H9 (cell line): ENCODE measurements around the gene PRKACG. TPM values are rescaled to one million over a fixed set of nuclear protein-coding genes. Genes with fewer than 3 reads are reported as not detected.

Source experiments
- DNase-seq: peaks from one replicate; pipeline ENCODE4 v3.0.0-alpha.2; 2017
- H2AFZ ChIP-seq: one replicate; pipeline ENCODE4 v1.6.1; 2013; ENCODE audit warnings: mild to moderate bottlenecking, low read length, control low read depth, moderate library complexity
- H2AK5ac ChIP-seq: 2 replicates; pipeline ENCODE4 v1.6.1; 2013; ENCODE audit warnings: low read length, control low read depth, mixed read lengths; ENCODE audit not compliant: insufficient read length
- H2BK120ac ChIP-seq: one replicate; pipeline ENCODE4 v1.6.1; 2013; ENCODE audit warnings: low read depth, mild to moderate bottlenecking, low read length, control low read depth, inconsistent platforms; ENCODE audit not compliant: poor library complexity, severe bottlenecking
- H2BK12ac ChIP-seq: 2 replicates; pipeline ENCODE4 v1.6.1; 2013; ENCODE audit warnings: low read length, control low read depth, mixed read lengths, low read depth; ENCODE audit not compliant: insufficient read length
- H2BK15ac ChIP-seq: 2 replicates; pipeline ENCODE4 v1.6.1; 2013; ENCODE audit warnings: low read depth, low read length, control low read depth
- H2BK20ac ChIP-seq: one replicate; pipeline ENCODE4 v1.6.1; 2013; ENCODE audit warnings: low read depth, mild to moderate bottlenecking, low read length, control low read depth, inconsistent platforms; ENCODE audit not compliant: poor library complexity, severe bottlenecking
- H2BK5ac ChIP-seq: 2 replicates; pipeline ENCODE4 v1.6.1; 2013; ENCODE audit warnings: low read length, control low read depth, mixed read lengths; ENCODE audit not compliant: insufficient read length
- H3K14ac ChIP-seq: 2 replicates; pipeline ENCODE4 v1.6.1; 2013; ENCODE audit warnings: low read length, control low read depth; ENCODE audit not compliant: insufficient read depth
- H3K18ac ChIP-seq: 2 replicates; pipeline ENCODE4 v1.6.1; 2013; ENCODE audit warnings: low read depth, mild to moderate bottlenecking, mixed read lengths, low read length, control low read depth; ENCODE audit not compliant: insufficient read length
- H3K23ac ChIP-seq: 2 replicates; pipeline ENCODE4 v1.6.1; 2013; ENCODE audit warnings: low read length, control low read depth, mixed read lengths, low read depth; ENCODE audit not compliant: insufficient read length
- H3K23me2 ChIP-seq: 2 replicates; pipeline ENCODE4 v1.6.1; 2013; ENCODE audit warnings: low read depth, mild to moderate bottlenecking, mixed read lengths, low read length, control low read depth; ENCODE audit not compliant: insufficient read length, poor library complexity, severe bottlenecking
- H3K27ac ChIP-seq: 2 replicates; pipeline ENCODE4 v1.5.1; 2013; ENCODE audit warnings: low read length, control low read depth, mixed read lengths, low read depth; ENCODE audit not compliant: insufficient read length
- H3K27me3 ChIP-seq: 2 replicates; pipeline ENCODE4 v1.6.1; 2013; ENCODE audit warnings: low read length, control low read depth, inconsistent platforms; ENCODE audit not compliant: insufficient read depth
- H3K4ac ChIP-seq: 2 replicates; pipeline ENCODE4 v1.6.1; 2013; ENCODE audit warnings: low read depth, mild to moderate bottlenecking, control low read depth, inconsistent platforms, low read length, moderate library complexity
- H3K4me1 ChIP-seq: 2 replicates; pipeline ENCODE4 v1.6.1; 2013; ENCODE audit warnings: low read length, control low read depth, inconsistent platforms; ENCODE audit not compliant: insufficient read depth
- H3K4me2 ChIP-seq: 2 replicates; pipeline ENCODE4 v1.6.1; 2013; ENCODE audit warnings: low read length, control low read depth, mixed read lengths; ENCODE audit not compliant: insufficient read length, insufficient read depth
- H3K56ac ChIP-seq: 2 replicates; pipeline ENCODE4 v1.6.1; 2013; ENCODE audit warnings: low read depth, mild to moderate bottlenecking, mixed read lengths, low read length, control low read depth; ENCODE audit not compliant: insufficient read length
- H3K79me1 ChIP-seq: 2 replicates; pipeline ENCODE4 v1.6.1; 2013; ENCODE audit warnings: low read depth, mild to moderate bottlenecking, moderate library complexity, low read length, control low read depth, inconsistent platforms; ENCODE audit not compliant: insufficient read depth, poor library complexity, severe bottlenecking
- H3K79me2 ChIP-seq: 2 replicates; pipeline ENCODE4 v1.6.1; 2013; ENCODE audit warnings: low read length, control low read depth, inconsistent platforms; ENCODE audit not compliant: insufficient read depth
- H3K9ac ChIP-seq: 2 replicates; pipeline ENCODE4 v1.6.1; 2013; ENCODE audit warnings: low read length, control low read depth, mixed read lengths; ENCODE audit not compliant: insufficient read length; ENCODE audit errors: extremely low read depth
- H3K9me3 ChIP-seq: one replicate; pipeline ENCODE4 v1.6.1; 2013; ENCODE audit warnings: low read depth, low read length, inconsistent platforms; ENCODE audit not compliant: control insufficient read depth
- H3T11ph ChIP-seq: one replicate; pipeline ENCODE4 v1.6.1; 2013; ENCODE audit warnings: mild to moderate bottlenecking, low read length, control low read depth, inconsistent platforms
- H4K20me1 ChIP-seq: one replicate; pipeline ENCODE4 v1.6.1; 2013; ENCODE audit not compliant: control insufficient read depth, insufficient read length, insufficient read depth
- H4K5ac ChIP-seq: 2 replicates; pipeline ENCODE4 v1.6.1; 2013; ENCODE audit warnings: low read depth, mild to moderate bottlenecking, mixed read lengths, low read length, control low read depth; ENCODE audit not compliant: insufficient read length
- H4K8ac ChIP-seq: replicated peaks from 2 replicates; pipeline ENCODE4 v1.6.1; 2013; ENCODE audit warnings: low read length, control low read depth, mixed read lengths, low read depth; ENCODE audit not compliant: insufficient read length
- H4K91ac ChIP-seq: 2 replicates; pipeline ENCODE4 v1.6.1; 2013; ENCODE audit warnings: low read depth, mild to moderate bottlenecking, moderate library complexity, mixed read lengths, low read length, control low read depth; ENCODE audit not compliant: insufficient read length
- H3K27ac Mint-ChIP-seq, 3 experiments: 2 replicates in 2 of 3; 3 replicates in 1 of 3; pipeline ENCODE4 v1.8.0; 2020 to 2021; ENCODE audit warnings: mixed read lengths in 3 of 3, mild to moderate bottlenecking in 1 of 3, moderate library complexity in 1 of 3
- H3K27me3 Mint-ChIP-seq: 2 replicates; pipeline ENCODE4 v1.8.0; 2021; ENCODE audit warnings: low read depth, mild to moderate bottlenecking, moderate library complexity, mixed read lengths
- H3K36me3 Mint-ChIP-seq, 3 experiments: 2 replicates in 2 of 3; 3 replicates in 1 of 3; pipeline ENCODE4 v1.8.0; 2020 to 2021; ENCODE audit warnings: low read depth in 3 of 3, mixed read lengths in 3 of 3; ENCODE audit not compliant: insufficient read depth in 1 of 3
- H3K4me1 Mint-ChIP-seq, 2 experiments: 2 replicates each; pipeline ENCODE4 v1.8.0; 2020; ENCODE audit warnings: mixed read lengths in 2 of 2
- H3K4me3 Mint-ChIP-seq, 2 experiments: 2 replicates in 1 of 2; 3 replicates in 1 of 2; pipeline ENCODE4 v1.8.0; 2020 to 2021; ENCODE audit warnings: mild to moderate bottlenecking in 2 of 2, mixed read lengths in 2 of 2, moderate library complexity in 1 of 2
- H3K9me3 Mint-ChIP-seq, 2 experiments: 2 replicates in 1 of 2; 3 replicates in 1 of 2; pipeline ENCODE4 v1.8.0; 2020; ENCODE audit warnings: mild to moderate bottlenecking in 2 of 2, mixed read lengths in 2 of 2, moderate library complexity in 1 of 2
- CTCF ChIP-seq: fragments of 200-600 bp; sonication (generic); conservative IDR thresholded peaks from 3 replicates; pipeline ENCODE4 v1.8.0; 2021; ENCODE audit warnings: antibody characterized with exemption, mild to moderate bottlenecking
- total RNA-seq: library from RNA; stranded (reverse); gene quantifications from 2 replicates; pipeline ENCODE4 v1.2.1, GENCODE V29; 2021

The PRKACG gene
- total RNA-seq, 1 experiment from 2014 or later: not detected

- DNase-seq: no peak
- no peak overlapping the region for H3T11ph ChIP-seq
- H3K9ac ChIP-seq: no peak overlapping the region
- H3K27ac Mint-ChIP-seq: no peak overlapping the region
- no peak overlapping the region for H3K23ac ChIP-seq
- H3K4me1 Mint-ChIP-seq: peaks cover 24 to 27% of the 10 kb centered on the region in 2 experiments
- no peak overlapping the region for H2BK120ac ChIP-seq
- no peak overlapping the region for H4K8ac ChIP-seq
- no peak overlapping the region for H2BK12ac ChIP-seq
- H2BK20ac ChIP-seq: no peak overlapping the region
- H3K9me3 ChIP-seq: no peaks in the 10 kb centered on the region
- peaks cover 0 to 1% of the 10 kb centered on the region in 2 experiments; a peak in 2 of 5 replicates for H3K9me3 Mint-ChIP-seq
- no peaks in the 10 kb centered on the region for H3K23me2 ChIP-seq
- H3K27me3 ChIP-seq: no peaks in the 10 kb centered on the region
- H3K4ac ChIP-seq: no peak overlapping the region
- H3K4me1 ChIP-seq: peaks cover 9% of the 10 kb centered on the region; the same call in 1 of the 2 replicates
- no peak overlapping the region for H2AK5ac ChIP-seq
- H3K56ac ChIP-seq: no peak overlapping the region
- no peak overlapping the region for H3K4me2 ChIP-seq
- H3K4me3 Mint-ChIP-seq: no peak overlapping the region
- H2AFZ ChIP-seq: no peak overlapping the region
- no peak overlapping the region for H4K5ac ChIP-seq
- no peak overlapping the region for H2BK5ac ChIP-seq
- H2BK15ac ChIP-seq: no peak overlapping the region
- H4K20me1 ChIP-seq: no peaks in the 10 kb centered on the region
- no peaks in the 10 kb centered on the region for H3K79me2 ChIP-seq
- 0 out of 2 replicates have a peak overlapping the region, but pooled peaks have one; percentile 40 for H3K14ac ChIP-seq
- H3K27ac ChIP-seq: no peak overlapping the region
- H3K79me1 ChIP-seq: no peaks in the 10 kb centered on the region
- H3K18ac ChIP-seq: no peak overlapping the region
- no peaks in the 10 kb centered on the region for H3K27me3 Mint-ChIP-seq
- TF ChIP-seq CTCF: no peak
- H4K91ac ChIP-seq: no peak overlapping the region
- H3K36me3 Mint-ChIP-seq: peaks cover 0 to 3% (median 2%) of the 10 kb centered on the region in 3 experiments; a peak in 1 of 7 replicates
Measured at GRCh38 chr9:68983008-68983411, 30.9 kb downstream of the PRKACG start.
